Measurements from ENCODE around the gene PLEKHM1. TPM values are rescaled to one million over a fixed set of nuclear protein-coding genes. Genes with fewer than 3 reads are reported as not detected.
"Not testable (repeated sequence)": the region's sequence is repeated elsewhere in the genome, so short reads cannot be mapped to it uniquely, and the experiment has no call there.

PLEKHM1 gene
- total RNA-seq (2014; rRNA removed; shearing (Covaris generic)): 8.8 and 16.4 TPM in 2 replicates

DNA sequence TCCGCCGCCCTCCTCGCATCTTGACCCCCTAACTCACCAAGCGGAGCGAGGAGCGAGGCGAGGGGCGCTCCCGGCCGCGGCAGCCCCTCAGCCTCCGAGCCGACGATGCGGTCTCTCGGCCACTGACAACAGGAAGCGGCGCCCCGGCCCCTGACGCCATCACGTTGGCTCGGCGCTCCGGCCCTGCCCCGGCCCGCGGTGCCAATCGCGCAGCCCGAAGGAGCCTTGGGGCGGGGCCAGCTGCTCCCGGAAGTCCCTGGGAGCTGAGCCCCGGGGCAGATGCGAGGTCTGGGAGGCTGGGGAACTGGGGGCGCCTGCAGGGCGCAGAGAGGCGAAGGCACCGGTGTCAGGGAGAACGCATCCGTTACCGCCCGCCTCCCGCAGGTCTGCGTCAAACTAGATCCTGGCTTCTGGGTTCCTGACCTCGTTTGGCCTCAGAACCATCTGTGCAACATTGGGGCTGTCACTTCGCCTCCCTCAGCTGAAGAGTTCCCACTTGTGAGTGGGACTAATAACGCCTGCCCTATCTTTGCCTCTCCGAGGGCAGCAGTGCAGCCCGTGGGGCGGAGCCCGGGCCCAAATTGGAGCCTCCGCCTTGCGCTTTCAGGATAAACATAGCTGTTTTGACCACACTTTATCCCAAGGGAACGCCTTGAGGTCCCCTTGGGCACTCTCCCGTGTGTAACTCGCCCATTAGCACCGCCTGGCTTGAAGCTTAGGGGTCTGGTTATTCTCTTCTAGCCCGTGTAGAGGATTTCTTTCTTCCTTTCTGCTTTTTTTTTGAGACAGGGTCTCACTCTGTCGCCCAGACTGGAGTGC, at the start of gene PLEKHM1:
Gene PLEKHM1 (minus strand): TSS at position 107 of the 819 bp plus-strand sequence. CDS start 8,237 bp downstream, outside the sequence.
- not testable (repeated sequence) for H3K36me3 ChIP-seq; H3K4me1 ChIP-seq (replicated peaks); H3K27me3 ChIP-seq (replicated peaks); H3K9me3 ChIP-seq (replicated peaks)
- Histone ChIP-seq H3K27ac (peak within 1 kb of the TSS; percentile 77), H3K4me3 (peak within 1 kb of the TSS; percentile 73)
- peak; percentile 81 to 85 for DNase-seq (ENCODE audit: low read depth in 1 of 2, low spot score in 2 of 2)

DNA sequence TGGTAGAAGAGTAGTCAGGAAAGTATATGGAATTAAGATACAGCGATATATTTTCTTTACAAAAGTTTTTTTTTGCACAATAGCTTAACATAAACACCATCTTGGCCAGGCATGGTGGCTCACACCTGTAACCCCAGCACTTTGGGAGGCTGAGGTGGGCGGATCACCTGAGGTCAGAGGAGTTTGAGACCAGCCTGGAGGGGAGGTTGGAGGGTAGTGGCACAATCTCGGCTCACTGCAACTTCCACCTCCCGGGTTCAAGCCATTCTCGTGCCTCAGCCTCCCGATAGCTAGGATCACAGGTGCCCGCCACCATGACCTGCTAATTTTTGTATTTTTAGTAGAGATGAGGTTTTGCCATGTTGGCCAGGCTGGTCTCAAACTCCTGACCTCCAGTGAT, 47.6 kb upstream of the PLEKHM1 start:
- not testable (repeated sequence) for DNase-seq (ENCODE audit: low read depth in 1 of 2, low spot score in 2 of 2); H3K4me3 ChIP-seq; H3K9me3 ChIP-seq (replicated peaks); H3K4me1 ChIP-seq (replicated peaks); H3K36me3 ChIP-seq; H3K27ac ChIP-seq; H3K27me3 ChIP-seq (replicated peaks)

- not testable (repeated sequence) for H3K4me3 ChIP-seq; H3K4me1 ChIP-seq (replicated peaks); H3K9me3 ChIP-seq (replicated peaks); H3K36me3 ChIP-seq; H3K27ac ChIP-seq; H3K27me3 ChIP-seq (replicated peaks)
- DNase-seq (ENCODE audit: low read depth in 1 of 2, low spot score in 2 of 2): peak in 1 of 2 experiments; percentile 21
Measured at GRCh38 chr17:45506072-45506471, 15.6 kb upstream of the PLEKHM1 start.

GRCh38 chr17:45505183-45505582, 14.7 kb upstream of the PLEKHM1 start:
- H3K27me3 ChIP-seq (replicated peaks); H3K9me3 ChIP-seq (replicated peaks); H3K36me3 ChIP-seq; H3K4me1 ChIP-seq (replicated peaks); H3K4me3 ChIP-seq; DNase-seq (ENCODE audit: low read depth in 1 of 2, low spot score in 2 of 2); H3K27ac ChIP-seq: not testable (repeated sequence)

DNA sequence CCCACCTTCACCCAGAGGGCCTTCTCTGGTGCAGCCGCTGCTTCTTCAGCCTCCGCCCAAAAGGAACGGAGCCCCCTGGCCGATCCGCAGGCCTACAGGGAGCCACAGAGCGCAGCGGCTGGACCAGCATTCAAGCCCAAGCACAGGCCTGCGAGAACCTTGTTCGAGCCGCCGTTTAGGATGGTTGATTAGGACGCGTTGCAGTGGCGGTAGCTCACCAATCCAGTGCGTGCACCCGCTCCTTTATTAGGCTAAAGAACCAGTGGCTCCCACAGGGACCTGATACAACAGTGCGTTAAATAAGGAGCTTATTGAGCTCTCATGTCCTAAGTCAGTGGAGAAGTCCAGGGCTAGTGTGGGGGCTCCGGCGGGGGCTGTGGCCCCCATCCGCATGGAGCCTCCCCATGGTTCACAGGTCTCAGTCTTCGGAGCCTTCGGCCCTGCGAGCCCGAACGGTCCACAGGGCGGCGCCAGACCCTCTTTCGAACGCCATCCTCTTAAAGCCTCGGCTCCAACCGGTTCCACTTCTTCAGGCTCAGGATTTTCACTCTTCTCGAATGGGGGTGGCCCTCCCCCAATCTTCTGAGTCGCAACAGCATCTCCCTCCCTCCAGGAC, 10.7 kb upstream of the PLEKHM1 start:
- H3K4me1 ChIP-seq (replicated peaks); H3K36me3 ChIP-seq; H3K27me3 ChIP-seq (replicated peaks); H3K27ac ChIP-seq; H3K9me3 ChIP-seq (replicated peaks); H3K4me3 ChIP-seq; DNase-seq (ENCODE audit: low read depth in 1 of 2, low spot score in 2 of 2): not testable (repeated sequence)

DNA sequence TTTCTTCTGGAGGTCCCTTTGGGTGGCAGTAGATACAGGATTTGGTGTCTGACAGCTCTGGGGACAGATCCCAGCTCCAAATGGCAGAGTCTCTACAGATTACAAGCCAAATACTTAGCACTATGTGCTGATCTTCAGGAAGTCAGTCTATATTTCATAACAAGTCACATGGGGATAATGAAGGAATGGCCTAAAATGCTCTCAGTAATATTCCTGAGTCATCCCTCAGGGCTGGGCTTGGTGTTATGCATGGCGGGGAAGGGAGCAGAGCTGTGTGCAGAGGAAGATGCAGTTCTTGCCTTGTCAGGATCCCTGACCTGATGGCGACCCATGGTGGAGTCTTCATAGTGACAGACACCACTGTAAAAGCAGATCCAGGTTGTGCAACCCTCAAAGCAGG, 10.0 kb upstream of the PLEKHM1 start:
- H3K36me3 ChIP-seq; DNase-seq (ENCODE audit: low read depth in 1 of 2, low spot score in 2 of 2); H3K4me3 ChIP-seq; H3K9me3 ChIP-seq (replicated peaks); H3K4me1 ChIP-seq (replicated peaks); H3K27me3 ChIP-seq (replicated peaks); H3K27ac ChIP-seq: not testable (repeated sequence)

GRCh38 chr17:45499208-45499607, 8.7 kb upstream of the PLEKHM1 start:
- H3K27ac ChIP-seq; DNase-seq (ENCODE audit: low read depth in 1 of 2, low spot score in 2 of 2); H3K4me1 ChIP-seq (replicated peaks); H3K9me3 ChIP-seq (replicated peaks); H3K36me3 ChIP-seq; H3K4me3 ChIP-seq; H3K27me3 ChIP-seq (replicated peaks): not testable (repeated sequence)

- not testable (repeated sequence) for H3K36me3 ChIP-seq; H3K27me3 ChIP-seq (replicated peaks); H3K4me3 ChIP-seq; DNase-seq (ENCODE audit: low read depth in 1 of 2, low spot score in 2 of 2); H3K27ac ChIP-seq; H3K9me3 ChIP-seq (replicated peaks); H3K4me1 ChIP-seq (replicated peaks)
Measured at GRCh38 chr17:45498377-45498776, 7.9 kb upstream of the PLEKHM1 start.

DNA sequence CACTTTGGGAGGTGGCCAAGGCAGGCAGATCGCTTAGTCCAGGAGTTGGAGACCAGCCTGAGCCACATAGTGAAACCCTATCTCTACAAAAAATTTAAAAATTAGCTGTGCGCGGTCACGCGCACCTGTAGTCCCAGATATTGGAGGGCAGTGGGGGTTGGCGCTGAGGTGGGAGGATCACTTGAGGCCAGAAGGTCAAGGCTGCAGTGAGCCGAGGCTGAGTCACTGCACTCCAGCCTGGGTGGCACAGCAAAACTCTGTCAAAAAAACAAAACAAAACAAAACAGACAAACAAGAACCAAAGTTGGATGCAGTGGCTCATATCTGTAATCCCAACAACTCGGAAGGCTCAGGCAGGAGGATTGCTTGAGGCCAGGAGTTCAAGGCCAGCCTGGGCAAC, 6.9 kb upstream of the PLEKHM1 start:
- H3K27ac ChIP-seq; DNase-seq (ENCODE audit: low read depth in 1 of 2, low spot score in 2 of 2); H3K36me3 ChIP-seq; H3K9me3 ChIP-seq (replicated peaks); H3K27me3 ChIP-seq (replicated peaks); H3K4me1 ChIP-seq (replicated peaks); H3K4me3 ChIP-seq: not testable (repeated sequence)

DNA sequence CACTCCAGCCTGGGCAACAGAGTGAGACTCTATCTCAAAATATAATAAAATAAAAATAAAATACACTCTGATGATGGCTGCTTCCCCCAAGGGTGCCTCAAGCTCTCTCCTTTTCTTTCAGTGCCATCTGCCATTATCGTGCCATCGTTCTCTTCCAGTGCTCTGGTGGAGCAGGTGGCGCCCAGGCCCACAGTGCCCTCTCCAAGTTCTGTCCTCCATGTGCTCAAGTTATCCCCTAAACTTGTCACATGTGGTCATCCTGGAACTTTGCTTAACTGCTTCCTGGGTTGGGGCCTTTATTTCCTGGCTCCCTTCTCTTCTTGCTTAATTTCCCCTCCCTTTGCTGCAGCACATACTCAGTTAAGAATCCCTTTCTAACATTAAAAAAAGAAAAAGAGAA, 6.0 kb upstream of the PLEKHM1 start:
- H3K4me3 ChIP-seq; H3K9me3 ChIP-seq (replicated peaks); H3K27me3 ChIP-seq (replicated peaks); DNase-seq (ENCODE audit: low read depth in 1 of 2, low spot score in 2 of 2); H3K4me1 ChIP-seq (replicated peaks); H3K27ac ChIP-seq; H3K36me3 ChIP-seq: not testable (repeated sequence)

- H3K4me3 ChIP-seq; H3K27ac ChIP-seq; H3K36me3 ChIP-seq; H3K4me1 ChIP-seq (replicated peaks); DNase-seq (ENCODE audit: low read depth in 1 of 2, low spot score in 2 of 2); H3K27me3 ChIP-seq (replicated peaks); H3K9me3 ChIP-seq (replicated peaks): not testable (repeated sequence)
Measured at GRCh38 chr17:45494556-45494955, 4.0 kb upstream of the PLEKHM1 start.

DNA sequence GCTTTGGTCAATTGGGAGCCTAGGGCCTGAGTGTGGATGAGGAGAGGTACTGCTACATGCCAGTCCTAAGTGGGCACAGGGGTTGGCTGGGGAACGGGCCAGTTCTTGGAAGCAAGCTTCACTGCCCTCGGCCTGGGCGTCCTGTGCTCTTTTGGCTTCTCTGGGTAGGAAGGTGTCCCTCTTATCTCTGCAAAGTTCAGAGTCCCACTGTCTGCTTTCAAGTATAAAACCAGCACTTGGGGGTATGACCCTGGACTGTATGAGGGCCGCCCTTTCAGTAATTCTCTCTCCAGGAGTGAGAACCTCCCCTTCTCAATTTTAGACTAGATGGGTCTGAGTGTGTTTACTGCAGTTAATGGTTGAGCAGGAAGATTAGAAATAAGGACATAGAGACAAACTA, 1.6 kb upstream of the PLEKHM1 start:
- H3K36me3 ChIP-seq; H3K4me3 ChIP-seq; H3K27me3 ChIP-seq (replicated peaks); H3K27ac ChIP-seq; H3K9me3 ChIP-seq (replicated peaks); H3K4me1 ChIP-seq (replicated peaks); DNase-seq (ENCODE audit: low read depth in 1 of 2, low spot score in 2 of 2): not testable (repeated sequence)

DNA sequence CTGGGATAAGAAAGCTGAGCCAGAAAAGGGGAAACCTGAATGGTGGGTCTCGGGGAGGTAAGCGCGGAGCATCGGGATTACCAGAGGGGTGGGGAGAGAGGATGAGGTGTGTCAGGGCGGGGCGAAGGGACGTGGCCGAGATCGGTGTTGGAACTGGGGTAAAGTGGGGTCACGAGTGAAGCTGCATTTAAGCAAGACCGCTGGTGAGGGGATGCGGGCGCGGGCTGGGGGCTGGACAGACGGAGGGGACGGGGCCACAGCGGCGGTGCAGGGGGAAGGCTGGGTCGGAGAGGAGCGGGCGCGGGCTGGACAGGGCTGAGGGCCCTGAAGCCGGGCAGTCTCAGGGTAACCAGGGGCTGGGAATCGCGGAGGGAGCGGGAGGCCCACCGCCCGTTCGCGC, 323 bp downstream of the PLEKHM1 start:
- not testable (repeated sequence) for H3K27me3 ChIP-seq (replicated peaks); H3K36me3 ChIP-seq; DNase-seq (ENCODE audit: low read depth in 1 of 2, low spot score in 2 of 2); H3K4me1 ChIP-seq (replicated peaks); H3K9me3 ChIP-seq (replicated peaks)
- H3K4me3 ChIP-seq: peak overlapping the region; percentile 73
- H3K27ac ChIP-seq: peak overlapping the region; percentile 77

- H3K27me3 ChIP-seq (replicated peaks); H3K4me3 ChIP-seq; H3K27ac ChIP-seq; H3K36me3 ChIP-seq; H3K9me3 ChIP-seq (replicated peaks); H3K4me1 ChIP-seq (replicated peaks): not testable (repeated sequence)
- peak; percentile 65 to 75 for DNase-seq (ENCODE audit: low read depth in 1 of 2, low spot score in 2 of 2)
Measured at GRCh38 chr17:45487704-45488103, 2.8 kb downstream of the PLEKHM1 start.

Measured in SJSA1 (cell line).